Left lobe of liver (tissue), 2 donors: Measurements from ENCODE around the gene DYNLT2. TPM values are rescaled to one million over a fixed set of nuclear protein-coding genes. Genes with fewer than 3 reads are reported as not detected.
A peak's percentile ranks its signal among the peaks of the same experiment; 100 is the strongest.

Experiments used
- ATAC-seq: fragments of 200-7000 bp; cut with Tn5 transposase; one replicate; pipeline ENCODE4 v1.9.1; 2020; ENCODE audit warnings: mild to moderate bottlenecking, moderate library complexity
- DNase-seq: peaks from one replicate; pipeline ENCODE4 v3.0.0-alpha.2; 2020; ENCODE audit warnings: low spot score
- total RNA-seq: library from RNA; stranded (reverse); gene quantifications from one replicate; pipeline ENCODE4 v1.2.1, GENCODE V29; 2021
- donor health status: DM: no; HTN: no; CAD: no; lungs with moderate emphysema.
- donor health status: DM: no; HTN: yes; CAD: no.

Gene DYNLT2, protein sequence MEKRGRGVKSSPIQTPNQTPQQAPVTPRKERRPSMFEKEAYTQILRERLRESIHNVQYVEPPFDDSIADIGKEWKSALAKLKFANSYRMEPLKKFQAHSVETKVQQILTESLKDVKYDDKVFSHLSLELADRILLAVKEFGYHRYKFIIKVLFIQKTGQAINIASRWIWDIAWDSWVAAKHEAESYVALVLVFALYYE
- 0.60 TPM for total RNA-seq

DNA sequence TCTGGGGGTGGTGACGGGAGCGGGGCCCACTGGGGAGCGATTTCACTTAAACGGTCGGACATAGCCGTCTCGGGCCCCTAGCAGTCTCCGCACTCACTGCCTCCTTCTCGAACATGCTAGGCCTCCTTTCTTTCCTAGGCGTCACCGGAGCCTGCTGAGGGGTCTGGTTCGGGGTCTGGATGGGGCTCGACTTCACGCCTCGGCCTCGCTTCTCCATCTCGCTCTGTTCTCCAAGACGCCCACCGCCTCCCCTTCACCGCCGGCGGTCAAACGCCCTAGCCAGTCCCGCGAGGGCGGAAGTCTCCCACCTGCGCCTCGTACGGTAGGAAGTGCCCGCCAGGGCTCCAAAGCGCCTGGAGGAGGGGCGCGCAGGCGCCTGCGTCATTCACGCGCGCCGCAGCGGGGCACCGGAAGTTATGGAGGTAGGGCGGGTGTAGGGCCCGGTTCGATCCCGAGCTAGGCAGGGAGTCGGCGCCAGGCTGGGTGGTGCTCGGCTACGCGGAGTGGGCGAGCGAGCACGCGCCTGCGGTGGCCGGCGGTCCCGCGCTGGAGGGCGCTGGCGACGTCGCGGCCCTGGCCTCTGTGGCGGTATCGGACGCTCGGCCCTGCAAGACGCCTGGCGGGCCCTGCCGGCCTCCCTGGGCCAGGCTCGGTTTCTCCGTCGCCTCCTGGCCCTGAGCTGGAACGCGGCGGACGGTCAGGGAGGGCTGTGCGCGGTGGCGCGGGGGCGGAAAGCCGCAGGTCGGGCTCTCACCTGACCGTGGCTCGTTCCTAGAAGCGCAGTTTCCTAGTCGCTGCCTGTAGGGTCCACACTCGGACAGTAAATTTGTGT, at the start of gene DYNLT2, which contains the start of gene ERMARD:
DYNLT2 (minus strand) TSS at position 331 of the 832 bp plus-strand sequence; CDS start at position 217, 114 bp downstream.
ERMARD (plus strand) TSS at position 381 of the 832 bp plus-strand sequence; CDS start at position 417, 36 bp downstream.
- ATAC-seq: peak; percentile 97
- peak; percentile 97 for DNase-seq

DNA sequence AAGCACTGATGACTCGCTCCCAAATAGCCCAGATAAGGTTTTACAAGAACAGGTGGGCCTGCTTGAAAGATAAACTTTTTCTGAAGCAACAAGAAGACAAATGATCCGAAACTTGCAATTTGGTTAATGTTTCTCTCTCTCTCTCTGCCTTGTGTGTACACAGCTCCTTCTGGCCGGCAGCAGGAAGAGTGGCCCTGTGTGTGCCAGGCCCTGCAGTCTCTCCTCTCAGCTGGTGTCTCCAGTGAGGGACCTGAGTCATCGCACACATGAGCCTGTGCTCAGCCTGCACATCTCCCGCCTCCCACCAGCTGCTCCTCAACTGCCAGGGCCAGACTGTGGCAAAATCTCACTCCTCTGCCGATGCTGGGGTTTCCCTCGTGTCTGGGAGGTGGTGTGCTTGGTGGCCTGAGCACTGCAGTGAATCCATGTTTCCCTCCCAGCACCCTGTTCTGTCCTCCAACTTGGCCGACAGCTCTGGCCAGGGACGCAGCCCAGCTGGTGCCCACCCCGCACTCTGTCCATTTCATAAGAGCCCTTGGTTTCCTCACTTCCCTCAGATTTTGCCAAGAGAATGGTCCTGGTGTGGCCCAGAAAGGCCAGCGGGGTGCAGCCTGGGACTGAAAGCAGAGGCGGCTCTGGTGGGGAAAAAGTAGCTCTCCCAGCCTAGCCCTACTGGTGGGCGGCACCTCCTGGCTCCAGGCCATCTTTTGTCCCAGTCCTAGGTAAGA, 49.5 kb upstream of the DYNLT2 start:
- DNase-seq: peak; percentile 50
- peak; percentile 76 for ATAC-seq

DNA sequence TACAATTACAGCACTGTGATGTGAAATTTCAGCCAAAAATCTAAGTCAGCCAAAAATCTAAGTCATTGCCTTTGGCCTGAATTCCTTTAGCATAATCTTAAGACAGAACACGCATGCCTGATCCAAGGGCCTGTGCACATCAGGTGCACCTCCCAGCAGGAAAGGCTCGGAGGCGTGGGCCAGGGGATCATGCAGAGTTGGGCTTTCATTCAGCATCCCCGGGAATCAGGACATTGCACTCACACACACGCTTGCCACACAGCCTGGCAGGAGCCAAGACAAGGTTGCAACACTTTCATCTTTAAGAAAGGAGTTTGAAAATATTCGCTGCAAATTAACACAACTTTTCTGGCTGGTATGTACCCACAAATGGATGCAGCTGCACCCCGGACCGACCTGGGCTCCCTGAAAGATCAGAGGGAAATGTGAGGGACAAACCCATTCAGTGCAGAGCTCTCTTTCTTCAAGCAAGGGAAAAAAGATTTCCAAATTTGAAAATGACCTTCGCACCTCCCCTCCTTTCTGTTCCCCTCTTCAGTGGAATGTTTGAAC, 48.8 kb upstream of the DYNLT2 start:
- ATAC-seq (peak; percentile 79), DNase-seq (peak; percentile 66)

DNA sequence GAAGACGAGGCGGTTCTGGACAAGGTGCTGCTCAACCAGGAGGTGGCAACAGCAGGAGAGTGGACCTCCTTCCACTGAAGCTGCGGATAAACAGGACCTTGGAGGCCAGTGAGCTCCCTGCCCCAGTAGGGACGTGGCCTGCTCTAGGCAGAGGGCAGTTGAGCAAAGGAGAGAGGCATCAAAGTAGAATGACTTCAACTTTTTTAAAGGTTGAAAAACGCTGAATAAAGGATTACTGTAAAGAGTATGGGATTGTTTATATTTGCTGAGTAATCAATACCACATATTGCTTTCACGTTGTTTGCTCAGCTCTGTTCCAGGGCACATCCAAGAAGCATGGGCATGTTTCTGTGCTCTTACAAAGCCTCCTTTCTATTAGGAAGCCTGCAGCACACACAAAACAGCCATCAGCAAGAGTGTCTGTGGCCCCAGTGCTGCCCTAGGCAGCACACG, 48.1 kb upstream of the DYNLT2 start:
- peak; percentile 33 for DNase-seq

DNA sequence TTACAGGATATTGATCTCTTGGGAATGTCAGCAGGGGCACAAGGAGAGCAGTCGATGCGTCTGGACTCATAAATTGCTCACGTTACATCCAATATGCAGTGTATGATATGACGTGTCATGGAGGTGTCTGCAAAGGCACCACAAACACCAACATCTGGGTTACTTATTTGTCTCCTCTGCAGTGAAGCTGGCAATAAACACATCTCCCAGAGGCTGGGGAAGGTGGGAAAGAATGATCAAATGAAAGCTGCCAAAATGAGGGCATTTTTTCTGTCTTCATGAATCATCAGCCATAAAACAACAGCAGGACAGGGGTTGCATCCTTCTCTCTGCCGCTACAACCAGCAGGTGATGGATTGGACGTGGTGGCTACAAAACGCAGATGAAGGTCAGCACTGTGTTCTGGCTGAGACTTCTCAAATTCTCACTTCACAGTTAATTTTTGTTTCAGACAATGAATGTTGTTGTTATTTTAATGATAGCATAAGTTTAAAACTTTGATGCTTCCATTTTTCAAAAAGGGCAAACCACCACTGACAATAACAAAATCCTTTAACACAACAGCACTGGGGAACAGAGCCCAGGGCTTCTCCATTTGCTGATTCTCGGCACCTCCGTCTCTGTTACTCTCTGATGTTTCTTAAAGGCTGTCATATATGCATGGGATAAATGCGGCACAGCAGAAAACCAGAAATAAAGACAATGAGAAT, 47.5 kb upstream of the DYNLT2 start:
- ATAC-seq: no peak
- no peak for DNase-seq

More for the DNA sequence above, 48.1 kb upstream of the DYNLT2 start:
- peak; percentile 40 for ATAC-seq

DNA sequence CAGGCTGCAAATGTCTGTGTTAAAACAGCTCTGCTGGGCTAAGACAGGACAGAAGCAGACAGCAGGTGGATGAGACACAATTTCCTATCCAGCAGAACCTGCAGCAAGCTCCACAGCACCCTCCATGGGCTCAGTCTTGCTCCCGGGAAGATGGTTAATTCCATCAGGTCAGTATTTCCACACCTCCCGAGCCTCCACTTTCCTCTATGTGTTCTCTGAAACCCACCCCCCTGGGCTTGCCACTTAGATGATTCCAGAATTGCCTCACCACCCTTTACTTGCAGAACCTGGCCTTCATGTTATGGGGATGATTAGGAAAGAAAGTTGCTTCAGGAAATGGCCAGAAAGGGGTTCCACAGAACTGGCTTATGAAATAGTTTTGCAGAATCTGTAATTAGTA, 43.8 kb upstream of the DYNLT2 start:
- peak; percentile 24 for DNase-seq
- no peak for ATAC-seq

DNA sequence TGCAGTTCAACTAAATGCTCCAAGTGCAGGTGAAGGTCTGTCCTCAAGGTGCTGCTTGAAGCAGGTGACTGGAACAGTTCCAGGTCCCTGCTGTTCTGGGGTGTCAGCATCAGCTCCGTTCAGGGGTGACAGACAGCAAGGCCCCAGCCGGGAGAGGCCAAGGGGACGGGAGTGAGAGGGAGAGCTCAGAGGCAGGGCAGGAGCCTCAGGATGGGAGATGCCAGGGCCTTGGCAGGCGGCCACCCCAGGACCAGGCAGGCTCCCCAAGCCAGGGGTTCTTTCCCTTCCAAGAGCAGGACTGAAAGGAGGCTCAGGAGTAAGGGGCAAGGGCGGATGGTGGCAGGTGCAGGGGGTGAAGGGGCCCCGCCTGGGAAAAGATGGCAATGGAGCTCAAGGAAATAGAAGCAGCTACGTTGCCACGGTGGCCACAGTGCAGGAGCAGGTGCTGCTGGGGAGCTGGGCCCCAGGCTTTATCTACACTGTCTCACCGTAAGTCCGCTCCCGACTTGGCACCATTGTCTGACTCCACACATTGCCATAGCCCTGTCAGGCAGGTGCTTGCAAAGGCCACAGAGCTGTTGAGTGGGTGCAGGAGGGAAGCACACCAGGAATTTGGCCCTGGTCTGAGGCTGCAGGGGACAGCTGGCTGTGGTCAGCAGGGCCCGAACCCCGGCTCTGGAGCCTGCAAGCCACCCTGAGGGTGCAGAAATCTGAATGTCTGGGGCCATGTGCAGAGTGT, 43.1 kb upstream of the DYNLT2 start:
- ATAC-seq: no peak
- DNase-seq: peak; percentile 41

DNA sequence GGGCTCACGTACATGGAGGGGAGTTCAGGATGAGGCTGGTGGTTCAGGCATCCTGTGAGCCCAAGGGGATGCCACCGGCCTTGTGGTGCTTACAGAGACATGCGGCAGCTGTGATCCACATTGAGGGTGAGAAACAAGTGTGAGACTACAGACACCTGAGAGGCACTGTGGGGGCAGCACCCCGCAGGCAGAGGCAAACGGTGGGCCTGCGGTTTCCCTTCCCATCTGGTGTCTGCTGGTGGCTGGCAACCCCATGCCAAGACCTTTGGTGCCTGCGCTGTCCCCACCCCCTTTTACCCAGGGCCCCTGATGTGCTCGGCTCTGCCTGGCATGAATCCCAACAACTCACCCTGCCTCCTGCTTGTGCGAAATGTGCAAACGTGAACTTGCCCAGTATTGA, 42.0 kb upstream of the DYNLT2 start:
- ATAC-seq (no peak), DNase-seq (peak; percentile 35)

DNA sequence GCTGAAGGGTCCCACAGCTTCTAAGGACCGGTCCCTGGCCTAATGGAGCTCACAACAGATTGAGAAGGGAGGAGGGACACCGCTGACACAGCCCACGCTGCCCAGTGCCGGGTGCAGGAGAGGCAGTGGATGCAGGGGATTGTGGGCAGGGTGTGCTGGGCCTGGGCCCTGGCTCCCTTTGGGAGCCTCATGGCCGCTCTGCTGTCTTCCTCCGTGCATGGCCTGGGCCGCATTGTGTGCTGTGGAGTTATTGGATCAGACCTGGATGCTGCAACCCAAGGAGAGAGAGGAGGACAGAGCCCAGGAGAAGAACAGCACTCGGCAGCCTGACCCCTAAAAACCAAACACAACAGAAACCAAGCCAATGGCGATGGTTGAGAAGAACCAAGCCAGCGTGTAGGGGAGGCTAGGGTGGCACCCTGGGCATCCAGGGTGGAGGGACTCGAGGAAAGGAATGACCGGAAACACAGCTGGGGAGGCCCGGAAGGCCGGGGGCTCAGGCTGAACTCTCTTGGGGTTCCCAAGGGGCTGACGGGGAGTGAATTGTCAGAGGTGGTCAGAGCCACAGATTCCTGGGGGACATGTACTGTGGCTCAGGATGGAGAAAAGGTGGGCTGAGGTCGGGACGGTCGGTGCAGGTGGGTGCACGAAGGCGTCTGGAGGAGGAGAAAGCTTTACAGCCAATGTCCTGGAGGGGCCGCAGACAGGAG, 41.1 kb upstream of the DYNLT2 start:
- peak; percentile 27 for DNase-seq
- no peak for ATAC-seq

DNA sequence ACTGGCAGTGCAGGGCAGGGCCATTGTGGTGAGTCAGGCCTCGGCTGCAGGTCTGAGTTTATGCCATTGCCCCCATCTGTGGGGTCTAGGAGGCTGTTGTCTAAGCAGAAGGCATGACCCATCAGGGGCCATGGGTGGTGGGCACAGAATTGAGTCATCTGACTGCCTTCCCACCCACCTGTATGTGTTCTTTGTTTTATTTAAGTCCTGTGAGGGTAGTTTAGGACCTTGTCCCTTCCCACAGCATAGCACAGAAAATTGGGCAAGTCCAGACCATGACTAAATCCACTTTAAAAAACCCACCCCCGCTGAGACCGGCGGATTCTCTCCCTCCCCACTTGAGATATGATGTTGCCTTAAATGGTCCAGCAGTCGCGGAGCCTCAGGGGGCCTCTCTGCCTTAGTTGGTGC, 40.4 kb upstream of the DYNLT2 start:
- no peak for ATAC-seq
- peak; percentile 30 for DNase-seq

DNA sequence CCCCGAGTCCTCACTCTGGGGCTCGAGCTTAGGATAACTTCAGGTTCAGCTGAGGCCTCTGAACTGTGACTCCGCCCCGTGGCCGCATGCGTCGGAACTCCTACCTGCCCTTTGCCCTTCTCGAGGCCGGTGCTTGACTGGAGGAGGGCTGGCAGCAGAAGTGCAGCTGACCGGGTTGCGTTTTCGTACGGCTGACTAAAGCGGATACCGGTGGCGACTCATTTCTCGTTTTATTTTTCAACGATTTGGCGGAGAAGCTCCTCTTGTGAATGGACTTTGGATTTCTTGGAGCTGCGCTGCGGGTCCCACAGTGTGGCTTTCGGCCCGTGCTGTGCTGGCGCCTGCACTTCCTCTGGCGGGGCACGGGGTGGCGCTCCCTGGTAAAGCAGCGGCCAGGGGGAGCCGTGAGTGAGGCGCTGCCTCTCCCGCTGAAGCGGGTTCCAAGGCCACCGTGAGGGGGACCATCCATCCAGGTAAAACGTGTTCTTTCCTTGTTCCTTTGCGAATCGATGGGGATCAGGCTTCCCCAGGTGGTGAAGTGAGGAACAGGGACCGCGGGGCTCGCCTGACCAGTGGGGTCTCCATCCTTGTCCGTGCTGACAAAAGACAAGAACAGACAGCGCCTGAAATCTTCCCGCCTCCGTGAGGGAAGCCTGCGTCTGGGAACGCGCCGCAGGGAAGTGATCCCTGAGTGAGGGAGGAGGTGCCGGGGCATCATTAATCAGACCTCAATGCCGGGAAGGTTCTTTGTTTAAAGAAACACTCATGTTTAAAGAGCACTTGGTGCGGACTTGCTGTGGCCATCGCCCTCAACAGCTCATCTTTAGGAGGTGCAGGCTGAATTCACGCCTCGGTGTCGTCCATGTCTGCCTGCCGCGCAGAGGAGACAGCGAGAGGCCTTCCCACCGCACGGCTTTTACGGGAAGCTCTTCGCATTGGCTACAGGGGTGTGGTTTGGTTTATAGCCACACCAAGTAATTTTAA, 38.9 kb upstream of the DYNLT2 start:
- ATAC-seq: peak; percentile 94

DNA sequence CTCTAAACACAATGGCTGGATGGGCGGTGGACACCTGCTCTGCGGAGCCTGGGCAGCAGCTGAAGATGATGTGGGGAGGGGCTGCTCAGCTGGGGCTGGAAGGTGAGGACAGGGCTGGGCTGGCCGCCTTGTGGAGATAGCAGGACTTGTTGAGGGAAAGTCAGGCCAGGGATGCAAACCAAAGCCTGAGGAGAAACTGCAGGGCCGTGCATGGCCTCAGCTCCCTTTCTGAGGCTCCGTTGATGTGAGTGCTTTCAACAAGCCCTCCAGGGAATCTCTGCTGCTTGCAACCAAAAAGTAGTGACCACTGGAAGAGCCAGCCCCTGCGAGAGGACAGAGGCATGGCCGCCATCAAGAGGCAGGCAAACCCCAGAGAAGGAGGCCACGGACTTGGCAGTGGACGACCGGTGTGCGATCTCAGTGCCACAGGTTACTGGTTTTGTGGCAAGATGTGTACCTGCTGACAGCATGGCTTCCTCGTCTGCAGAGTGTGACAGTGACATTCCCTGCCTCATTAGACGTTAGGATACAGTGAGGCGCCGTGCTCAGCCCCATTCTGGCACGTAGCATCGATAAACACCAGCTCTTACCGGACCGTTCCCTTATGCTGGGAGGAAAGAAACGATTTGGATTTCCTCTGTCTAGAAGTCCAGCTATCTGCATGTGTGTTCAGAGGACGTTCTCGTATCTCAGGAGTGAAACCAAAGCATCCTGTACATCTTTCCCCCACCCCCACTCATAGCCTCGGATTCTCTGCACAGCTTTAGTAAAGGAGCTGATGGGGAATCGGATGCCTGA, 38.0 kb upstream of the DYNLT2 start:
- DNase-seq (peak; percentile 46), ATAC-seq (no peak)

More for the DNA sequence above, 38.9 kb upstream of the DYNLT2 start:
- DNase-seq: peak; percentile 93

DNA sequence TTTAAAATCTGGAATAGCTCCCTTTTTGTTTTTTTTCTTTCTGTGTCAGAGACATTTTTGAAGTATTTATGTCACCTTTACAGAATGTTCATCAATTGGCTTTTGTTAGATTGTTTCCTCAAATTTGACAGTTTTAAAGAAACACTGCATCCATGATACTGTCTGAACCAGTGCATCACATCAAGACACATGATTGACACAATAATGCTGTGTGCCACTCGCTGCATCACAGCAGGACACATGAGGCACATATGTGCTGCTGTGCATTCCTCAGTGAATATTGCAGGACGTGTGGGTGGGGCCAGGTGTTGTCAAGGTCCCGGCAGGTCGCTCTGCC, 37.4 kb upstream of the DYNLT2 start:
- DNase-seq (no peak), ATAC-seq (no peak)

DNA sequence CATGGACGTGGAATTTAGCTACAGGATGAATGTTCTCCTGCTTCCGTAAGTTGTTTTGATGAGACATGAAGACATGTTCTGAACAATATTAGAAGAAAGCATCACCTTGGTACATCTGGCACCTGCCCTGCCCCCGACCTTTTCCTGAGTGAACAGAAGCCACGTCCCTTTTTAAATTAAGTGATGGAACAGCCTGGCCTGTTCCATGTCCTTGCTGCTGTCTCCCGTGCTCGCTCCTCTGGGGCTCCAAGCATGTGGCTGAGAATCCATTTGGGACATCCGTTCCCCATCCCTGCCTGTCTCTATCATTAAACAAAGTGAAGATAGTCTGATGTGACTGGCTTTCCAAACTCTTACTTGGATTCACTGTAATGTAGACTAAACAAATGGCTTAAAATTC, 36.4 kb upstream of the DYNLT2 start:
- DNase-seq: peak; percentile 19
- ATAC-seq: no peak

DNA sequence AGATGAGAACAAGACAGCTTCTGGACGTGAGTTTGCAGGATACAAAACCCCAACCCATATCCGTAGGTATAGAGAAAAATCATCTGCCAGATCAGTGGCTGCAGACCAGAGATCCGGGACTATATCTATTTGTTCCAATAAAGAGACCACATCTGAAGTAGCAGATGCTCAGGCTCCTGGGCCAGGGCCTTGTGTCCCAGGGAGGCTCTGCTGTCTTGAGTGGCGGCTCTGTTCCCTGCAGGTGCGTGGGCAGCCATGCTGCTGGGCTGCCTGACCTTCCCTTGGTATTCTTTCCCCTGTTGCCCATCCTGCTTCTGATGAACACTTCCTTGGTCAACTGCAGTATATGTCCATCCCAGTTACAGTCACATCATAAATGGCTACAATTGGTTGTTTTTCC, 35.0 kb upstream of the DYNLT2 start:
- DNase-seq (peak; percentile 31), ATAC-seq (no peak)

DNA sequence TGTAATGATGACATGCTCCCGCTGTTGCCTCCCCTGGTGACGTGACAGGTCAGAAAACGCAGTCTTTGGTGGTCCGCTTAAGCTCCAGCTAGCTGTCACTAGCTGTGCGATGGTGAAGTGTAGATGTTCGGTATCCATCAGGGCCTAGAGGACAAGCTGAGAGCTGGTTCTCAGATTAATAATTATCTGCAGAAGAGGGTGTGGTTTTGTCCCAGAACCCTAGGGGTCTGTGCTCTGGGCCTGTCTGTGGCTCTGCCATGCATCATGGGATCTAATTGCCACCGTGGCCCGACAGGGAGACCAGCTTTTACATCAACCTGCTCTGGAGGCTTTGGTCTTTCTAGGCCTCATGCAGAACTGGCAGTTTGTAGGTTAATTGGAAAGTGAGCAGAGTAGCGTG, 34.2 kb upstream of the DYNLT2 start:
- no peak for ATAC-seq
- no peak for DNase-seq

DNA sequence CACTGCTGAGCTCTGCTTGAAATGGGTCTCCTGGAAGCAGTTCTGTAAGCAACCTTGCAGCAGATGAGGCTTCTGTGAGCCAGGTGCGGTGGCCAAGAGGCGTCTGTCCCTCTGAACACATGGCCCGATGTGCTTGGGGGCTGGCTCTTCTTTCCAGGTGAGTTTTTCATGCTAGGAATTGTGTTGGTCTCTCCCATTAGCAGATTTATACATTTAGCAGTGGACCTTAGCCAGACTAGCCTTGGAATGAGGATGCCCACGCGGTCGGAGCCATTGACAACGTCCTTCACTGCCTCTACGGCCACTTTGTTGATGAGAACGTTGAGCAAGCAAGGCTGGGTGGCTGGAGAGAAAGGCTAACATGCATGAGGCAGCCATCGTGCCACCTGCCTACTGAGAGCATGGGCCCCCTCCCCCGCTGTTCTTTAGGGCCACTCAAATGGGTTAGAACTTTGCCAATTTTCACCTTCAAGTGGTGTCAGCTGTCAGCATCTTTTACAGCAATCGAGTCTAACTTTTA, 33.5 kb upstream of the DYNLT2 start:
- DNase-seq: peak; percentile 38

More for the DNA sequence above, 33.5 kb upstream of the DYNLT2 start:
- ATAC-seq: no peak
